Pons (tissue), 1 donor: ENCODE data around the gene NDST1.
"Not testable (repeated sequence)": the region's sequence is repeated elsewhere in the genome, so short reads cannot be mapped to it uniquely, and the experiment has no call there.

Experiments used
- DNase-seq: peaks from one replicate; pipeline ENCODE4 v3.0.0-alpha.2; 2016; ENCODE audit warnings: low spot score

The NDST1 gene

GRCh38 chr5:150508277-150508640, 328 bp downstream of the NDST1 start:
- no peak for DNase-seq

- no peak for DNase-seq
Measured at GRCh38 chr5:150508828-150509227, 897 bp downstream of the NDST1 start.

GRCh38 chr5:150509992-150510391, 2.1 kb downstream of the NDST1 start:
- no peak for DNase-seq

GRCh38 chr5:150510460-150511263, 2.7 kb downstream of the NDST1 start:
- DNase-seq, result peak; percentile 59

- DNase-seq, result peak; percentile 55
Measured at GRCh38 chr5:150511578-150512367, 3.8 kb downstream of the NDST1 start.

- no peak for DNase-seq
Measured at GRCh38 chr5:150512368-150512747, 4.4 kb downstream of the NDST1 start.

- DNase-seq, result no peak
Measured at GRCh38 chr5:150513375-150514309, 5.7 kb downstream of the NDST1 start.

GRCh38 chr5:150514708-150515211, 6.8 kb downstream of the NDST1 start:
- DNase-seq, result no peak

- no peak for DNase-seq
Measured at GRCh38 chr5:150515446-150515845, 7.5 kb downstream of the NDST1 start.

- no peak for DNase-seq
Measured at GRCh38 chr5:150516011-150516410, 8.1 kb downstream of the NDST1 start.

GRCh38 chr5:150517272-150518152, 9.6 kb downstream of the NDST1 start:
- no peak for DNase-seq

GRCh38 chr5:150518712-150519559, 11.0 kb downstream of the NDST1 start:
- not testable (repeated sequence) for DNase-seq

GRCh38 chr5:150519560-150519945, 11.6 kb downstream of the NDST1 start:
- peak; percentile 64 for DNase-seq

GRCh38 chr5:150519978-150520377, 12.0 kb downstream of the NDST1 start:
- DNase-seq, result no peak

GRCh38 chr5:150520747-150521521, 13.0 kb downstream of the NDST1 start:
- no peak for DNase-seq

GRCh38 chr5:150521522-150521817, 13.5 kb downstream of the NDST1 start:
- no peak for DNase-seq

- DNase-seq, result no peak
Measured at GRCh38 chr5:150521939-150522503, 14.1 kb downstream of the NDST1 start.

GRCh38 chr5:150522504-150523414, 14.8 kb downstream of the NDST1 start:
- DNase-seq, result peak; percentile 58
